ENCODE measurements around the gene OR52W1.

OR52W1 gene, protein sequence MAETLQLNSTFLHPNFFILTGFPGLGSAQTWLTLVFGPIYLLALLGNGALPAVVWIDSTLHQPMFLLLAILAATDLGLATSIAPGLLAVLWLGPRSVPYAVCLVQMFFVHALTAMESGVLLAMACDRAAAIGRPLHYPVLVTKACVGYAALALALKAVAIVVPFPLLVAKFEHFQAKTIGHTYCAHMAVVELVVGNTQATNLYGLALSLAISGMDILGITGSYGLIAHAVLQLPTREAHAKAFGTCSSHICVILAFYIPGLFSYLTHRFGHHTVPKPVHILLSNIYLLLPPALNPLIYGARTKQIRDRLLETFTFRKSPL
- 0 reads per million in 4 experiments for total RNA-seq

GRCh38 chr11:6199174-6199810 lies at the start of gene OR52W1:
Gene OR52W1, plus strand, starts transcription at chr11:6199224. Its CDS starts 0 bp downstream, at chr11:6199224.
- DNase-seq = no peak

- DNase-seq = no peak
These were observed 47.9 kb upstream of the OR52W1 start for GRCh38 chr11:6151117-6151516.

DNA sequence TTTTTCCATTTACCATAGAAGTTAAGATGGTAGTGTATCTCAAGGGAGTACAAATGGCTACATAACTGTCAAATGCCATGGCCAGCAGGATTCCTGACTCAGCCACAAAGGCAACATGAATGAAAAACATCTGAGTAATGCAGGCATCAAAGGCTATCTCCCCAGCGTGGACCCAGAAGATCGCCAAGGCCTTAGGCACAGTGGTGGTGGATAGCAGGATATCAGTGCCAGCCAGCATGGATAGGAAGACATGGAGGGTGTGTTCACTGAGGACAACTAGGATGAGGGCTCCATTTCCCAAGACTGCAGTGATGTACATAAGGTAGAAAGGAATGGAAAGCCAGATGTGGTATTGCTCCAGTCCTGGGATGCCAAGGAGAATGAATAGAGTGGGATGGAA lies 46.9 kb upstream of the OR52W1 start:
- no peak for DNase-seq

- DNase-seq = no peak
These were observed 42.2 kb upstream of the OR52W1 start for GRCh38 chr11:6156628-6157359.

DNA sequence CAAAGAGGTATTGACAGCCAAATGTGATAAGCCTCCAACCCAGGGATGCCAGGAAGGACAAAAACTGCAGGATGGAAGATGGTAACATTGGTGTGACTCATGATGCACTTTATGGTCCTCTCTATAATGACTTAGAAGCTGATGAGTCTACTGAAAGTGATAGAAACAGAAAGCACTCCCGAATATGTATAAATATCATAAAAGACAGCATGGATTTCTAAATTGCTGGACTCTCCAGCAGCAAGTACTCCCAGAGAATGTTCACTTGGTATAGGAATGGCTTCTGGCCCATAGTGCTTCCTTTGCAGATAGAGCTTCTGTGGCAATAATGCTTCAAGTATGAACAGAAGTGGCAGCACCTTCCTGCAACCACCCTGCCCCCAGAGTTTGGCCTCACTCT lies 28.8 kb upstream of the OR52W1 start, which contains the start of gene OR52B2:
OR52B2 (minus strand) TSS at position 101 of the 400 bp plus-strand sequence; CDS start at position 101, 0 bp downstream.
- DNase-seq = no peak

GRCh38 chr11:6175440-6175839 lies 23.6 kb upstream of the OR52W1 start:
- no peak for DNase-seq

GRCh38 chr11:6191742-6192141 lies 7.3 kb upstream of the OR52W1 start:
- DNase-seq = no peak

GRCh38 chr11:6194065-6194581 lies 4.9 kb upstream of the OR52W1 start:
- no peak for DNase-seq

GRCh38 chr11:6196396-6196795 lies 2.6 kb upstream of the OR52W1 start:
- no peak for DNase-seq

DNA sequence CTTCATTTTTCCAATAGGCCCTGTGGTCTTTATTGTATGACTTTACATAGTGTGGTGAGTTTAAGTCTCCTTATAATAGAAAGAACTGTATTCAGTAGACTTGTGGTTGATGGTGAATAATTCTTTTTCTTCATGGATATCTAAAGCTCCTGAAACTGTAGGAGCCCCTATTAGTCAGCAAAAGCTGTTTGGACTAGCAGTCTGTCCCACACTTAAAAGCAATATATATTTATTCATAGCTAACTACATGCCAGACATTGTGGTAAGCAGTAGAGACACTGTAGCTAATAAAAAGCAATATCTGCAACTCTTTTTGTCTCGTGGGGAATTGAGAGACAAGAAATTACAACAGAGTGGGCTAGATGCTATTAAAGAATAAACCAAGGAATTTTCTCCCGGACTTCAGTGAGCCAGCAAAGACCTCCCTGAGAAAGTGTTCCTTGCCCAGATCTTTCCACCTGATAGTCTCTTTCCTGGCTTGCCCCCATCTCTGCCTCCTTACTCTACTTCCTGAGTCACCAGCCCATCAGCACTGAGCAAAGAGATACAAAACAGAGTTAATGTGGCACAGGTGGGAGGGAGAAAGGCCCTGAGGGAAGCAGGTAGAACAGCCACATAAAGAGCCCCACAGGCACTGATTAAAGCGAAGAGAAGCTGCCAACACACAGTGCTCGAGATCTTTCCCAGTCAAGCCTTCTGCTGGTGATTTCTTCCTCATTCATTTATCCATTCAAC lies 1.4 kb upstream of the OR52W1 start:
- no peak for DNase-seq

- DNase-seq = no peak
These were observed 2.0 kb downstream of the OR52W1 start for GRCh38 chr11:6200975-6201374.

- no peak for DNase-seq
These were observed 2.5 kb downstream of the OR52W1 start for GRCh38 chr11:6201481-6201880.

DNA sequence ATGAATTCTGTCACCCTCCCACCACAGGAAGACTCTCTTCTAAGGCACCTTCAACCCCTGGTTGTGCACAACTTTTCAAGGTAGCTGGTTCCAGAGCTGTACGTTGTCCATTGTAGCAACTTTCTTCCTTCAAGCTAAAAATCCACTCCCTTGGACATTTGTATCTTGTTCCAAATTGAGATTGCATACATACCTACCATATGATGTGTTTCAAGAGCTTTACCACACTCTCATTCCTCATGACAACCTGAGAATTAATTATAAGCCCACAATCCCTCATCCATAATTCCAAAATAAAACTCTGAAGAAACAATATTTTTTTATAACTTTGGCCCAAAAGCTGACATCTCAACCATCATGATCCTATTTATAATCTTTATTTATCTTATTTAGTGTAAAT lies 3.0 kb downstream of the OR52W1 start:
- no peak for DNase-seq

DNA sequence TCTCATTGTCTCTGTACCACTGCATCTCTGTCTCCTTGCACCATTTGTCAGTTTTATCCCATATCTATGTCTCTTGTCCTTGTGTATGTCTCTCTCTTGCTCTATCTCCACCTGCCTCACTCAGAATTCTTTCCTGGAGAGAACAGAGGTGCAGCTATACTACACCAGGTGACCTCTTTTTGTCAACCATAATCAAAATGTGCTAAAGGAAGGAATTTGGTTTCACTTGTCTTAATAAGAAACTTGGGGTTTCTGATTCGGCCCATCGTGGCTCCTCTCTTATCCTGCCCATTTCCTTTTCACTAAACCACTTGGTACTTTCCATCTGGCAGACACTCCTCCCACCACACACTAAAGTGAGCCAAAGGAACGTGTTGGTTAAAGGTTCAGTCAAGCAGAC lies 4.3 kb downstream of the OR52W1 start:
- DNase-seq = no peak

GRCh38 chr11:6204706-6205105 lies 5.7 kb downstream of the OR52W1 start:
- DNase-seq = no peak

- DNase-seq = no peak
These were observed 6.3 kb downstream of the OR52W1 start, which contains the start of gene C11orf42 for GRCh38 chr11:6205366-6205765. Gene C11orf42, plus strand, starts transcription at chr11:6205557. Its CDS starts 59 bp downstream, at chr11:6205616.

- DNase-seq = no peak
These were observed 7.6 kb downstream of the OR52W1 start for GRCh38 chr11:6206456-6207180.

GRCh38 chr11:6209801-6210200 lies 10.8 kb downstream of the OR52W1 start:
- DNase-seq = no peak

GRCh38 chr11:6210274-6210955 lies 11.4 kb downstream of the OR52W1 start:
- DNase-seq = no peak

DNA sequence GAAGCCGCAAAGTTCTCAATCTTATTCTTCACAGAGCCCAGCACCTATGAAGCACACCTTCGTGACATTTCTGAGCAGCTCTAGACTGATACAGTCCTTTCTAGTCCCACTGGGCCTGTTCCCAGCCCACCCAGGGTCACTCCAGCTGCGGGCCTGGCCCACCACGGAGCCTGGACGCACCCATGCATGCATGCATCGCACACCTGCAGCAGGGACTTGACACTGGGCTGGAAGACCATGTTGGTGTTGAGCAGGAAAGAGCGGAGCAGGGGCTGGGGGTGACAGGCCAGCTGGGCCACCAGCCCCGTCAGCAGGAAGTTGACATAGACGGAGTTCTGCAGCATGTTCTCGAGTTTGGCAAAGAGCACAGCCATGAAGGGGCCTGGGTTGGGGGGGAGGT lies 15.5 kb downstream of the OR52W1 start:
- DNase-seq = no peak

GRCh38 chr11:6216501-6216900 lies 17.5 kb downstream of the OR52W1 start:
- DNase-seq = no peak

Measured in effector CD8-positive, alpha-beta T cell (primary cell).